DND-41 (cell line): ENCODE results near the gene SPTA1.

ENCODE experiments used
- ATAC-seq: fragments of 200-7000 bp; cut with Tn5 transposase; 3 replicates; pipeline ENCODE4 v1.9.1; 2021; ENCODE audit warnings: low read depth; ENCODE audit not compliant: insufficient read depth
- DNase-seq: peaks from one replicate; pipeline ENCODE4 v3.0.0-alpha.2; 2020
- H2AFZ ChIP-seq: 2 replicates; pipeline ENCODE4 v1.6.0; 2012; ENCODE audit warnings: low read depth, low read length
- H3K27ac ChIP-seq: 2 replicates; pipeline ENCODE4 v1.5.1; 2012; ENCODE audit warnings: low read length, inconsistent platforms
- H3K27me3 ChIP-seq: fragments of 200-600 bp; sonication (generic); 2 replicates; pipeline ENCODE4 v1.6.0; 2012; ENCODE audit warnings: low read length, mild to moderate bottlenecking, inconsistent platforms; ENCODE audit not compliant: insufficient read depth, poor library complexity
- H3K36me3 ChIP-seq: 2 replicates; pipeline ENCODE4 v1.5.1; 2012; ENCODE audit warnings: low read length, inconsistent platforms; ENCODE audit not compliant: insufficient read depth
- H3K4me1 ChIP-seq: 2 replicates; pipeline ENCODE4 v1.5.1; 2012; ENCODE audit warnings: mild to moderate bottlenecking, low read length; ENCODE audit not compliant: insufficient read depth
- H3K4me2 ChIP-seq: 2 replicates; pipeline ENCODE4 v1.6.0; 2012; ENCODE audit warnings: mild to moderate bottlenecking, moderate library complexity, low read length, inconsistent platforms; ENCODE audit not compliant: insufficient read depth
- H3K4me3 ChIP-seq, 2 experiments: fragments of 200-600 bp in 1 of 2; shearing (Covaris generic) in 1 of 2; 2 replicates each; pipeline ENCODE4 v1.5.1; 2012 to 2016; ENCODE audit warnings: inconsistent platforms in 2 of 2, low read length in 2 of 2, mild to moderate bottlenecking in 2 of 2, low read depth in 1 of 2, moderate library complexity in 1 of 2
- H3K79me2 ChIP-seq: 2 replicates; pipeline ENCODE4 v1.6.0; 2012; ENCODE audit warnings: low read length, inconsistent platforms; ENCODE audit not compliant: insufficient read depth
- H3K9ac ChIP-seq: 2 replicates; pipeline ENCODE4 v1.6.0; 2012; ENCODE audit warnings: low read depth, mild to moderate bottlenecking, inconsistent platforms, low read length, moderate library complexity
- H3K9me3 ChIP-seq: 2 replicates; pipeline ENCODE4 v1.5.1; 2012; ENCODE audit warnings: low read length, moderate library complexity, mild to moderate bottlenecking, inconsistent platforms; ENCODE audit not compliant: insufficient read depth, severe bottlenecking
- H4K20me1 ChIP-seq: 2 replicates; pipeline ENCODE4 v1.6.0; 2012; ENCODE audit warnings: low read length; ENCODE audit not compliant: insufficient read depth
- EZH2 ChIP-seq: IDR thresholded peaks from 3 replicates; pipeline ENCODE4 v1.6.1; 2012; ENCODE audit warnings: borderline replicate concordance, low read depth, mild to moderate bottlenecking, moderate library complexity, low read length, inconsistent platforms; ENCODE audit not compliant: severe bottlenecking
- TF ChIP-seq, protein P1 (sequence below): IDR thresholded peaks from 2 replicates; pipeline ENCODE4 v1.5.1; 2012; ENCODE audit warnings: borderline replicate concordance, low read length, moderate library complexity, mild to moderate bottlenecking; ENCODE audit not compliant: poor library complexity, severe bottlenecking; ENCODE audit errors: extremely low read depth

The SPTA1 gene

GRCh38 chr1:158686111-158687009 lies at the start of gene SPTA1:
SPTA1 (minus strand) TSS chr1:158686715; CDS start chr1:158686517, 198 bp downstream.
- ATAC-seq: no peak
- Histone ChIP-seq H3K27ac (no peak within 1 kb of the TSS), H3K4me3 (no peak within 1 kb of the TSS), H3K9me3 (no peaks in the 10 kb centered on the region), H3K4me2 (no peak within 1 kb of the TSS), H4K20me1 (no peaks in the 10 kb centered on the region), H3K9ac (no peak within 1 kb of the TSS), H2AFZ (no peak within 1 kb of the TSS), H3K79me2 (no peaks in the 10 kb centered on the region), H3K27me3 (peaks cover 19% of the 10 kb centered on the region), H3K36me3 (no peaks in the 10 kb centered on the region), H3K4me1 (no peaks in the 10 kb centered on the region)
- TF ChIP-seq EZH2: no peak
- TF ChIP-seq, protein P1, sequence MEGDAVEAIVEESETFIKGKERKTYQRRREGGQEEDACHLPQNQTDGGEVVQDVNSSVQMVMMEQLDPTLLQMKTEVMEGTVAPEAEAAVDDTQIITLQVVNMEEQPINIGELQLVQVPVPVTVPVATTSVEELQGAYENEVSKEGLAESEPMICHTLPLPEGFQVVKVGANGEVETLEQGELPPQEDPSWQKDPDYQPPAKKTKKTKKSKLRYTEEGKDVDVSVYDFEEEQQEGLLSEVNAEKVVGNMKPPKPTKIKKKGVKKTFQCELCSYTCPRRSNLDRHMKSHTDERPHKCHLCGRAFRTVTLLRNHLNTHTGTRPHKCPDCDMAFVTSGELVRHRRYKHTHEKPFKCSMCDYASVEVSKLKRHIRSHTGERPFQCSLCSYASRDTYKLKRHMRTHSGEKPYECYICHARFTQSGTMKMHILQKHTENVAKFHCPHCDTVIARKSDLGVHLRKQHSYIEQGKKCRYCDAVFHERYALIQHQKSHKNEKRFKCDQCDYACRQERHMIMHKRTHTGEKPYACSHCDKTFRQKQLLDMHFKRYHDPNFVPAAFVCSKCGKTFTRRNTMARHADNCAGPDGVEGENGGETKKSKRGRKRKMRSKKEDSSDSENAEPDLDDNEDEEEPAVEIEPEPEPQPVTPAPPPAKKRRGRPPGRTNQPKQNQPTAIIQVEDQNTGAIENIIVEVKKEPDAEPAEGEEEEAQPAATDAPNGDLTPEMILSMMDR: no peak
- DNase-seq: no peak

DNA sequence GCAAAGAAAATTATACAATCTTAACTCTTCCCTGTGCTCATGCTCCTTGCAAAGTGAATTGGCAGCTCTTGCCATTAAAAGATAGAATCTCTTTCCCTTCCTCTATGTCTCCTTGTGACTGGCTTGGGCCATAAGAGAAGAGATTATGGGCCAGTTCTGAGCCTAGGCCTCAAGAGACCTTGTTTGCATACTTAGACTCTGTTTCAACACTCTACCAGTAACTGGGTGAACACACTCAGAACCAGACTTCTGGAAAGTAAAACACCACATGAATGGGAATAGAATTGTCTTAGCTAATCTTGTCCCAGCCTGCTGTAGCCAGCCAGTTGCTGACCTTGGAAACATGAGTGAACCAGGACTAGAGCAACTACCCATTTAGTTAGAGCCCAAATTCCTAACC lies 49.3 kb upstream of the SPTA1 start:
- H2AFZ ChIP-seq: no peak overlapping the region
- no peak for ATAC-seq

GRCh38 chr1:158732524-158732923 lies 46.0 kb upstream of the SPTA1 start:
- no peak overlapping the region for H2AFZ ChIP-seq
- no peaks in the 10 kb centered on the region for H3K9me3 ChIP-seq
- H3K4me1 ChIP-seq: no peaks in the 10 kb centered on the region
- H3K27ac ChIP-seq: no peak overlapping the region
- H4K20me1 ChIP-seq: no peaks in the 10 kb centered on the region
- no peaks in the 10 kb centered on the region for H3K79me2 ChIP-seq
- ATAC-seq (no peak), DNase-seq (no peak)
- H3K4me3 ChIP-seq: no peak overlapping the region
- peaks cover 35% of the 10 kb centered on the region for H3K27me3 ChIP-seq
- no peak overlapping the region for H3K4me2 ChIP-seq
- H3K36me3 ChIP-seq: no peaks in the 10 kb centered on the region
- H3K9ac ChIP-seq: no peak overlapping the region
- TF ChIP-seq EZH2: no peak
- TF ChIP-seq, protein P1: no peak

More for the DNA sequence above, 49.3 kb upstream of the SPTA1 start:
- H3K4me1 ChIP-seq: no peaks in the 10 kb centered on the region
- H3K27me3 ChIP-seq: peaks cover 41% of the 10 kb centered on the region
- H4K20me1 ChIP-seq: no peaks in the 10 kb centered on the region
- no peak overlapping the region for H3K4me3 ChIP-seq
- H3K4me2 ChIP-seq: no peak overlapping the region
- no peaks in the 10 kb centered on the region for H3K36me3 ChIP-seq
- no peak overlapping the region for H3K27ac ChIP-seq
- H3K79me2 ChIP-seq: no peaks in the 10 kb centered on the region
- no peaks in the 10 kb centered on the region for H3K9me3 ChIP-seq
- no peak for TF ChIP-seq EZH2
- TF ChIP-seq, protein P1: no peak
- no peak for DNase-seq
- H3K9ac ChIP-seq: no peak overlapping the region
